CD4-positive, alpha-beta T cell (primary cell): Measurements from ENCODE around the gene NEURL1. TPM values are rescaled to one million over a fixed set of nuclear protein-coding genes. Genes with fewer than 3 reads are reported as not detected.

ENCODE experiments used
- ATAC-seq: fragments of 200-7000 bp; cut with Tn5 transposase; one replicate; pipeline ENCODE4 v1.10.0; 2022; ENCODE audit warnings: mild to moderate bottlenecking; ENCODE audit not compliant: poor library complexity
- CTCF ChIA-PET: fragments of 350-600 bp; sonication (Branson Sonifier 250); formaldehyde crosslinking; loops from one replicate; lab custom pipeline; 2021; ENCODE audit warnings: antibody characterized with exemption, inconsistent platforms; lab: Charles Lee
- POLR2A ChIA-PET: fragments of 350-600 bp; sonication (Branson Sonifier 250); formaldehyde crosslinking; loops from one replicate; lab custom pipeline; 2021; ENCODE audit warnings: antibody characterized with exemption, inconsistent platforms; lab: Charles Lee
- DNase-seq, 14 experiments: peaks; one replicate each; pipeline ENCODE4 v3.0.0-alpha.2; 2013 to 2020; ENCODE audit warnings: mixed read lengths in 2 of 14
- H3K27ac ChIP-seq, 2 donors: one replicate each; pipeline versions ENCODE4 v1.5.1 to v1.7.0; 2013; ENCODE audit warnings: low read length in 2 of 2, low read depth in 1 of 2, mild to moderate bottlenecking in 1 of 2
- H3K27me3 ChIP-seq, 2 experiments: 1 replicate in 1 of 2; 2 replicates in 1 of 2; pipeline versions ENCODE4 v1.6.1 to v1.7.0; 2013; ENCODE audit warnings: low read length in 2 of 2, control low read depth in 1 of 2, mild to moderate bottlenecking in 1 of 2, moderate library complexity in 1 of 2; ENCODE audit not compliant: insufficient read depth in 2 of 2, control insufficient read depth in 1 of 2
- H3K36me3 ChIP-seq: one replicate; pipeline ENCODE4 v1.6.1; 2013; ENCODE audit warnings: low read length, control low read depth; ENCODE audit not compliant: insufficient read depth
- H3K4me1 ChIP-seq: one replicate; pipeline ENCODE4 v1.6.1; 2013; ENCODE audit warnings: low read length, control low read depth; ENCODE audit not compliant: insufficient read depth
- H3K4me3 ChIP-seq: one replicate; pipeline ENCODE4 v1.5.1; 2013; ENCODE audit warnings: mild to moderate bottlenecking, low read length, moderate library complexity
- H3K9me3 ChIP-seq, 2 experiments: 1 replicate in 1 of 2; 2 replicates in 1 of 2; pipeline versions ENCODE4 v1.6.1 to v1.7.0; 2013; ENCODE audit warnings: low read length in 2 of 2, mild to moderate bottlenecking in 2 of 2, control low read depth in 1 of 2, moderate library complexity in 1 of 2; ENCODE audit not compliant: control insufficient read depth in 1 of 2, insufficient read depth in 1 of 2
- H3K27ac Mint-ChIP-seq: one replicate; pipeline ENCODE4 v1.8.0; 2020; ENCODE audit warnings: mixed read lengths
- H3K27me3 Mint-ChIP-seq: one replicate; pipeline ENCODE4 v1.8.0; 2021; ENCODE audit warnings: mixed read lengths
- H3K36me3 Mint-ChIP-seq: one replicate; pipeline ENCODE4 v1.8.0; 2021; ENCODE audit warnings: low read depth, mixed read lengths
- H3K4me1 Mint-ChIP-seq: one replicate; pipeline ENCODE4 v1.8.0; 2021; ENCODE audit warnings: low read depth, mixed read lengths
- H3K4me3 Mint-ChIP-seq: one replicate; pipeline ENCODE4 v1.8.0; 2020; ENCODE audit warnings: mild to moderate bottlenecking, mixed read lengths
- H3K9me3 Mint-ChIP-seq: one replicate; pipeline ENCODE4 v1.8.0; 2020; ENCODE audit warnings: mixed read lengths
- intact Hi-C, 2 experiments: fragments of 100-400 bp; cut with DNase I in 1 of 2; cut with micrococcal nuclease in 1 of 2; formaldehyde crosslinking; loops; one replicate each; pipeline versions ENCODE4 v1.15.1 to v1.9.0; 2023 to 2025; cut with DNase I, micrococcal nuclease
- total RNA-seq, 174 experiments: library from RNA in 2 of 174; stranded (reverse) in 2 of 174; gene quantifications; one replicate each; pipeline ENCODE4 v1.2.3 and lab custom pipeline; 2021 to 2026
- TF ChIP-seq, protein P1 (sequence below): fragments of 200-600 bp; IDR thresholded peaks from one replicate; pipeline ENCODE4 v1.8.0; 2022; ENCODE audit warnings: antibody characterized with exemption, mild to moderate bottlenecking

Gene NEURL1
- total RNA-seq, 2 experiments from 2014 or later, result 0.85 to 1.1 TPM

GRCh38 chr10:103472005-103472404 lies 21.5 kb upstream of the NEURL1 start:
- Mint-ChIP-seq H3K27me3 (no peaks in the 10 kb centered on the region), H3K27ac (peak overlapping the region; percentile 80)

DNA sequence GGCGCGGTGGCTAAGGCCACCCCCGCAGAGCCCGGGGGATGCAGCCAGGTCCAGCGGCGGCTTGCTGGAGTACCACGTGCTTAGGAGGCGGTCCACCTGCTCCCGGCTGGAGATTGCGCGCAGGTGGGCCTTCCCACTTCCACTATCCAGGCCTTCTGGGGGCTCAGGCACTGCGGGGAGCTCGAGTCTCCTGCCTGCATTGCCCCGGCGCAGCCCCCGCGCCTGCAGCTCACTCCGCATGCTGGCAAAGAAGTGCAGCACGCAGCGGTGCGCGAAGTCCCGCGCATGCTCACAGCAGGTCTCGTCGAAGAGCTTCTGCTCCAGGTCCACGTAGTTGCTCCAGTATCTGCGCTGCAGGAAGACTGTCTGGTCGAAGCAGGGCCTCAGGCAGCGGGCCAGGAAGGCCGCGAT lies 20.2 kb upstream of the NEURL1 start:
- ATAC-seq, result no peak

More at GRCh38 chr10:103472005-103472404, 21.5 kb upstream of the NEURL1 start:
- peak overlapping the region; percentile 30 for H3K4me3 Mint-ChIP-seq
- no peak overlapping the region for H3K4me3 ChIP-seq
- ChIA-PET POLR2A (interaction anchor here (1.4 to 1.6 kb wide), 2 partner anchors 18 to 20 kb away, joined by 5 to 7 read pairs; partner anchors contain the start of gene CALHM2), CTCF (no interaction called here)
- intact Hi-C loops, result no loop called here
- peak overlapping the region in 1 of 2 donors; percentile 54 for H3K27ac ChIP-seq
- H3K36me3 ChIP-seq, result no peaks in the 10 kb centered on the region
- H3K9me3 Mint-ChIP-seq, result no peaks in the 10 kb centered on the region
- peaks cover 61% of the 10 kb centered on the region for H3K4me1 ChIP-seq
- H3K36me3 Mint-ChIP-seq, result no peaks in the 10 kb centered on the region
- TF ChIP-seq, protein P1, sequence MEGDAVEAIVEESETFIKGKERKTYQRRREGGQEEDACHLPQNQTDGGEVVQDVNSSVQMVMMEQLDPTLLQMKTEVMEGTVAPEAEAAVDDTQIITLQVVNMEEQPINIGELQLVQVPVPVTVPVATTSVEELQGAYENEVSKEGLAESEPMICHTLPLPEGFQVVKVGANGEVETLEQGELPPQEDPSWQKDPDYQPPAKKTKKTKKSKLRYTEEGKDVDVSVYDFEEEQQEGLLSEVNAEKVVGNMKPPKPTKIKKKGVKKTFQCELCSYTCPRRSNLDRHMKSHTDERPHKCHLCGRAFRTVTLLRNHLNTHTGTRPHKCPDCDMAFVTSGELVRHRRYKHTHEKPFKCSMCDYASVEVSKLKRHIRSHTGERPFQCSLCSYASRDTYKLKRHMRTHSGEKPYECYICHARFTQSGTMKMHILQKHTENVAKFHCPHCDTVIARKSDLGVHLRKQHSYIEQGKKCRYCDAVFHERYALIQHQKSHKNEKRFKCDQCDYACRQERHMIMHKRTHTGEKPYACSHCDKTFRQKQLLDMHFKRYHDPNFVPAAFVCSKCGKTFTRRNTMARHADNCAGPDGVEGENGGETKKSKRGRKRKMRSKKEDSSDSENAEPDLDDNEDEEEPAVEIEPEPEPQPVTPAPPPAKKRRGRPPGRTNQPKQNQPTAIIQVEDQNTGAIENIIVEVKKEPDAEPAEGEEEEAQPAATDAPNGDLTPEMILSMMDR, result no peak
- peaks cover 34% of the 10 kb centered on the region for H3K4me1 Mint-ChIP-seq
- H3K9me3 ChIP-seq, result no peaks in the 10 kb centered on the region
- no peaks in the 10 kb centered on the region for H3K27me3 ChIP-seq
- DNase-seq (no peak), ATAC-seq (no peak)

DNA sequence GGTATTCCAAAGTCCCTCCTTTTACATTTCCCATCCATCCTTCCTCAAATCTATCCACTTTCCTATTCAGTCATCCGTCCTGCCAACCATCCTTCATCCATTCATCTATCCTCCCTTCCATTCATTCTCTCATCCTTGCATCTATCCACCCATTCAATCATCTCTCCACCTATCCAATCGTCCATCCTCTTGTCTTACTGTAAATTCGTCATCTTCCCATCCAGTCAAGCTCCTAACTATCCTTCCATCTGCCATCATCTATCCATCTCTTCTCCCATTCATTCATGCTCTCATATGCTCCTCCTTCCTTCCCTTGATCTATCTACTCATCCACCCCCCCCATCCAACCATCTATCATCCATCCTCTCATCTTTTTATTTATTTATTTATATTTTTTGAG lies 19.4 kb upstream of the NEURL1 start:
- intact Hi-C loops, result no loop called here
- H3K27me3 ChIP-seq, result no peaks in the 10 kb centered on the region
- TF ChIP-seq, protein P1, result no peak
- Mint-ChIP-seq H3K4me3 (no peak overlapping the region), H3K36me3 (no peaks in the 10 kb centered on the region), H3K27me3 (no peaks in the 10 kb centered on the region), H3K9me3 (no peaks in the 10 kb centered on the region), H3K4me1 (peaks cover 34% of the 10 kb centered on the region), H3K27ac (no peak overlapping the region)
- CTCF ChIA-PET, result no interaction called here
- POLR2A ChIA-PET, result no interaction called here
- no peaks in the 10 kb centered on the region for H3K9me3 ChIP-seq
- H3K36me3 ChIP-seq, result no peaks in the 10 kb centered on the region
- no peak overlapping the region for H3K27ac ChIP-seq
- no peak for ATAC-seq
- H3K4me3 ChIP-seq, result no peak overlapping the region
- peaks cover 57% of the 10 kb centered on the region for H3K4me1 ChIP-seq
- DNase-seq, result no peak

More for the DNA sequence above, 20.2 kb upstream of the NEURL1 start:
- intact Hi-C loops, result no loop called here
- Histone ChIP-seq H3K27me3 (no peaks in the 10 kb centered on the region), H3K4me1 (peaks cover 58% of the 10 kb centered on the region), H3K4me3 (no peak overlapping the region), H3K27ac (no peak overlapping the region), H3K36me3 (no peaks in the 10 kb centered on the region), H3K9me3 (no peaks in the 10 kb centered on the region)
- Mint-ChIP-seq H3K4me3 (no peak overlapping the region), H3K27me3 (no peaks in the 10 kb centered on the region), H3K36me3 (no peaks in the 10 kb centered on the region), H3K9me3 (no peaks in the 10 kb centered on the region), H3K27ac (no peak overlapping the region), H3K4me1 (peaks cover 34% of the 10 kb centered on the region)
- TF ChIP-seq, protein P1, result no peak
- CTCF ChIA-PET, result no interaction called here
- POLR2A ChIA-PET, result no interaction called here
- no peak for DNase-seq
